ENCODE measurements around the gene CMPK2. TPM values are rescaled to one million over a fixed set of nuclear protein-coding genes. Genes with fewer than 3 reads are reported as not detected.

CMPK2 gene, protein sequence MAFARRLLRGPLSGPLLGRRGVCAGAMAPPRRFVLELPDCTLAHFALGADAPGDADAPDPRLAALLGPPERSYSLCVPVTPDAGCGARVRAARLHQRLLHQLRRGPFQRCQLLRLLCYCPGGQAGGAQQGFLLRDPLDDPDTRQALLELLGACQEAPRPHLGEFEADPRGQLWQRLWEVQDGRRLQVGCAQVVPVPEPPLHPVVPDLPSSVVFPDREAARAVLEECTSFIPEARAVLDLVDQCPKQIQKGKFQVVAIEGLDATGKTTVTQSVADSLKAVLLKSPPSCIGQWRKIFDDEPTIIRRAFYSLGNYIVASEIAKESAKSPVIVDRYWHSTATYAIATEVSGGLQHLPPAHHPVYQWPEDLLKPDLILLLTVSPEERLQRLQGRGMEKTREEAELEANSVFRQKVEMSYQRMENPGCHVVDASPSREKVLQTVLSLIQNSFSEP
- total RNA-seq: 1.2 and 1.9 TPM in 2 replicates

DNA sequence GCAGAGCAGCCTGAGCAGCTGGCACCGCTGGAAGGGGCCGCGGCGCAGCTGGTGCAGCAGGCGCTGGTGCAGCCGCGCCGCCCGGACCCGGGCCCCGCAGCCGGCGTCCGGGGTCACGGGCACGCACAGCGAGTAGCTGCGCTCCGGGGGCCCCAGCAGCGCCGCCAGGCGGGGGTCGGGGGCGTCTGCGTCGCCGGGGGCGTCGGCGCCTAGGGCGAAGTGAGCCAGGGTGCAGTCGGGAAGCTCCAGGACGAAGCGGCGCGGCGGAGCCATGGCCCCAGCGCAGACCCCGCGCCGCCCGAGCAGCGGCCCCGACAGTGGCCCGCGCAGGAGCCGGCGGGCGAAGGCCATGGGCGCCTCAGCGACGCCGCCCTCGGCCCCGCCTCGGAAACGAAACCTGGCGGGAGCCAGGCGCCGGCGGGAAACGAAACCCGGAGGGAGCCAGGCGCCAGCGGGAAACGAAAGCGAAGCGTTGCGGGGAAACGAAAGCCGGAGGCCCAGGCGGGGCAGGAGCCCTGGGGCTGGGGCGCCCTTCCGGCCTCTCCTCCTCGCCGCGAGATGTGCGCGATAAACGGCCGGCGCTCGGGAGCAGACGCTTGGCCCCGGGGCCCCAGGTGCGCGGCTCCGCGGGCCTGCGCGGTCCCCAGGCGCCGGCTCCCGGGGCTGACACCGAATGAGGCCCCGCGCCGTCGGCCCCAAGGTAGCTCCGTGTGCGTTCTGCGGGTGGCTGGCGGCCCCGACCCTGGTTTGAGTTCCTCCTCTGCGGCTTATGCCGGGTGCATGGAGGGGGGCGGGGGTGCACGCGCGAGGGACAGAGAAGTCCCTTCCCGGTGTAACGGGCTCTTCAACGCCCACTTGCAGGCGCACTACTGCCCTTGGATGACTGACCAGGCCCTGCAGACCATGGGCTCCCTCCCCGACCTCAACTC lies at the start of gene CMPK2:
Gene CMPK2 (minus strand): TSS at position 562 of the 929 bp plus-strand sequence. CDS start 211 bp downstream, at position 351.
- DNase-seq (peak; percentile 65), ATAC-seq (ENCODE audit: low read depth) (peak; percentile 72)
- H3K4me3 Mint-ChIP-seq: peak within 1 kb of the TSS; percentile 87
- ChIA-PET POLR2A (no interaction called here), CTCF (interaction anchor here (1.0 to 1.6 kb wide), 2 partner anchors 12 to 27 kb away, joined by 3 to 7 read pairs; partner anchors contain the start of gene RSAD2)
- H3K9me3 Mint-ChIP-seq: peaks cover 1% of the 10 kb centered on the region
- intact Hi-C loops (cut with micrococcal nuclease): loop anchor here (1.0 kb wide), 1 partner anchor 12 kb away; the partner anchor contains the start of gene RSAD2
- H3K36me3 Mint-ChIP-seq (ENCODE audit: low read depth): peaks cover 6% of the 10 kb centered on the region
- TF ChIP-seq CTCF (IDR thresholded peaks at IDR 0.05): no peak
- H3K27ac Mint-ChIP-seq: peak within 1 kb of the TSS; percentile 50
- H3K27me3 Mint-ChIP-seq: no peaks in the 10 kb centered on the region
- H3K4me1 Mint-ChIP-seq: peaks cover 11% of the 10 kb centered on the region

- peaks cover 6% of the 10 kb centered on the region for H3K27me3 Mint-ChIP-seq
- H3K36me3 Mint-ChIP-seq (ENCODE audit: low read depth): no peaks in the 10 kb centered on the region
- no peak for DNase-seq
- peak overlapping the region; percentile 1 for H3K4me3 Mint-ChIP-seq
- no peaks in the 10 kb centered on the region for H3K9me3 Mint-ChIP-seq
- H3K4me1 Mint-ChIP-seq: peaks cover 18% of the 10 kb centered on the region
- CTCF ChIA-PET: interaction anchor here (1.4 to 2.4 kb wide), 3 partner anchors 14 to 129 kb away, joined by 3 to 8 read pairs (median 8); no protein-coding TSS in a partner anchor
- no peak for TF ChIP-seq CTCF (IDR thresholded peaks at IDR 0.05)
- intact Hi-C loops (cut with micrococcal nuclease): loop anchor here (5.0 kb wide), 2 partner anchors 38 to 92 kb away; partner anchors contain the start of gene RSAD2
- POLR2A ChIA-PET: no interaction called here
- H3K27ac Mint-ChIP-seq: no peak overlapping the region
- no peak for ATAC-seq (ENCODE audit: low read depth)
These were observed 49.7 kb upstream of the CMPK2 start for GRCh38 chr2:6915399-6915798.

DNA sequence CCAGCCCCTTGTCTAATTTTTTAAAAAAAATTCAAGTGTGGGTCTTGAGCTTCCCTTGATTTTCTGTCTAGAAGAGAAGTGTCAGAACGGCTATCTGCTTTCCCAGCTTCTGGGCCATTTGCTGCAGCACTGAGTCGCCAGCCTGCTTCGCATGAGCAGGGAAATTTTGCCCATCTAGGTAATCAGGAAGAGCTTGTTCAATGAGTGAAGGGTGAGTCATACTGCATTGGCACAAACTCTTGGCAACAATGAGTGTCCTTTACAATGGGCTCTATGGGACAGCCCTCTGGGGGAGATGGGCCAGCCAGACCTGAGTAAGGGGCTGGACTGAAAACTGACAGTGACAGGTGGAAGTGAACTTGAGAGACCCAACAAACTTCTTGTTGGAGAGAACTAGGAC lies 49.1 kb upstream of the CMPK2 start:
- peaks cover 24% of the 10 kb centered on the region for H3K4me1 Mint-ChIP-seq
- ChIA-PET POLR2A (no interaction called here), CTCF (no interaction called here)
- H3K27me3 Mint-ChIP-seq: peaks cover 6% of the 10 kb centered on the region
- no peak overlapping the region for H3K4me3 Mint-ChIP-seq
- intact Hi-C loops (cut with micrococcal nuclease): loop anchor here (5.0 kb wide), 2 partner anchors 38 to 92 kb away; partner anchors contain the start of gene RSAD2
- ATAC-seq (ENCODE audit: low read depth): no peak
- no peaks in the 10 kb centered on the region for H3K9me3 Mint-ChIP-seq
- H3K27ac Mint-ChIP-seq: no peak overlapping the region
- TF ChIP-seq CTCF (IDR thresholded peaks at IDR 0.05): no peak
- no peak for DNase-seq
- no peaks in the 10 kb centered on the region for H3K36me3 Mint-ChIP-seq (ENCODE audit: low read depth)

DNA sequence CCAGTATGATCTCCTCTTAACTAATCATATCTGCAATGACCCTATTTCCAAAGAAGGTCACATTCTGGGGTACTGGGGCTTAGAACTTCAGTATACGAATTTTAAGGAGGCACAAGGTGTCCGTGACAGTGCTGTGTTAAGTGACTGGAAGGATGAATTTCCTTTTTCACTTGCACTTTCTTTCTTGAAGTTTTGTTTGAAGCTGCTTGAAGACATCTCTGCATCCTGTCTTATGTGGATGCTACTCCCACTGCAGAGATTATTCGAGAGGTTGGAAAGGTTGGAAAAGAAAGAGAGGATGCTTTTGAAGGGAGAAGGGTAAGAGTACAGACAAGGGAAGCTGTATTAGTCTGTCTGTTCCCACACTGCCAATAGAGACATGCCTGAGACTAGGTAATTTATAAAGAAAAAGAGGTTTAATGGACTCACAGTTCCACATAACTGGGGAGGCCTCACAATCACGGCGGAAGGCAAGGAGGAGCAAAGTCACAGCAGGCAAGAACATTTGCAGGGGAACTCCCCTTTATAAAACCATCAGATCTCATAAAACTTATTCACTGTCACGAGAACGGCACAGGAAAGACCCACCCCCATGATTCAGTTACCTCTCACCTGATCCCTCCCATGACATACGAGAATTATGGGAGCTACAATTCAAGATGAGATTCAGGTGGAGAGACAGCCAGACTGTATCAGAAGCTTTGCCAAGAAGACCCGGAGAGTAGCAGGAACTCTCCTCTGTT lies 47.9 kb upstream of the CMPK2 start:
- no peak for TF ChIP-seq CTCF (IDR thresholded peaks at IDR 0.05)
- DNase-seq: no peak
- H3K4me3 Mint-ChIP-seq: no peak overlapping the region
- ChIA-PET POLR2A (no interaction called here), CTCF (no interaction called here)
- ATAC-seq (ENCODE audit: low read depth): no peak
- no peak overlapping the region for H3K27ac Mint-ChIP-seq
- H3K27me3 Mint-ChIP-seq: no peaks in the 10 kb centered on the region
- peaks cover 32% of the 10 kb centered on the region for H3K4me1 Mint-ChIP-seq
- H3K36me3 Mint-ChIP-seq (ENCODE audit: low read depth): no peaks in the 10 kb centered on the region
- intact Hi-C loops (cut with micrococcal nuclease): no loop called here
- no peaks in the 10 kb centered on the region for H3K9me3 Mint-ChIP-seq

Measured in activated B cell treated with CpG ODN at 0.5 μM for 24 hours (primary cell).